GM12801 (cell line): ENCODE data around the gene CCDC88C.

Source experiments
- TF ChIP-seq, protein P1 (sequence below): IDR thresholded peaks from one replicate; pipeline ENCODE4 v1.5.1; 2011; ENCODE audit warnings: control low read depth; ENCODE audit not compliant: insufficient read length; ENCODE audit errors: extremely low read depth

CCDC88C gene

DNA sequence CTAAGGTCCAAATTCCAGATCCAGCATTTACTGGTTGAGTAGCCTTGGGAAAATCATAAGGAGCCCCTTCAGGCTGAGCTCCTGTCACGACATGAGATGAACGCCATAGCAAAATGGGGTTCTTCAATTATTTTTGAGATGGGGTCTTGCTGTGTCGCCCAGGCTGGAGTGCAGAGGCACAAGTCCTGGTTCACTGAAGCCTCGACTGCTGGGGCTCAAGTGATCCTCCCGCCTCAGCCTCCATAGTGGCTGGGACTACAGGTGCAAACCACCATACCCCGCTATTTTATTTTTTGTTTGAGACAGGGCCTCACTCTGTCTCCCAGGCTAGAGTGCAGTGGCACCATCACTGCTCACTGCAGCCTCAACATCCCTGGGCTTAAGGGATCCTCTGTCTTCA, 147.4 kb downstream of the CCDC88C start:
- TF ChIP-seq, protein P1, sequence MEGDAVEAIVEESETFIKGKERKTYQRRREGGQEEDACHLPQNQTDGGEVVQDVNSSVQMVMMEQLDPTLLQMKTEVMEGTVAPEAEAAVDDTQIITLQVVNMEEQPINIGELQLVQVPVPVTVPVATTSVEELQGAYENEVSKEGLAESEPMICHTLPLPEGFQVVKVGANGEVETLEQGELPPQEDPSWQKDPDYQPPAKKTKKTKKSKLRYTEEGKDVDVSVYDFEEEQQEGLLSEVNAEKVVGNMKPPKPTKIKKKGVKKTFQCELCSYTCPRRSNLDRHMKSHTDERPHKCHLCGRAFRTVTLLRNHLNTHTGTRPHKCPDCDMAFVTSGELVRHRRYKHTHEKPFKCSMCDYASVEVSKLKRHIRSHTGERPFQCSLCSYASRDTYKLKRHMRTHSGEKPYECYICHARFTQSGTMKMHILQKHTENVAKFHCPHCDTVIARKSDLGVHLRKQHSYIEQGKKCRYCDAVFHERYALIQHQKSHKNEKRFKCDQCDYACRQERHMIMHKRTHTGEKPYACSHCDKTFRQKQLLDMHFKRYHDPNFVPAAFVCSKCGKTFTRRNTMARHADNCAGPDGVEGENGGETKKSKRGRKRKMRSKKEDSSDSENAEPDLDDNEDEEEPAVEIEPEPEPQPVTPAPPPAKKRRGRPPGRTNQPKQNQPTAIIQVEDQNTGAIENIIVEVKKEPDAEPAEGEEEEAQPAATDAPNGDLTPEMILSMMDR = no peak

DNA sequence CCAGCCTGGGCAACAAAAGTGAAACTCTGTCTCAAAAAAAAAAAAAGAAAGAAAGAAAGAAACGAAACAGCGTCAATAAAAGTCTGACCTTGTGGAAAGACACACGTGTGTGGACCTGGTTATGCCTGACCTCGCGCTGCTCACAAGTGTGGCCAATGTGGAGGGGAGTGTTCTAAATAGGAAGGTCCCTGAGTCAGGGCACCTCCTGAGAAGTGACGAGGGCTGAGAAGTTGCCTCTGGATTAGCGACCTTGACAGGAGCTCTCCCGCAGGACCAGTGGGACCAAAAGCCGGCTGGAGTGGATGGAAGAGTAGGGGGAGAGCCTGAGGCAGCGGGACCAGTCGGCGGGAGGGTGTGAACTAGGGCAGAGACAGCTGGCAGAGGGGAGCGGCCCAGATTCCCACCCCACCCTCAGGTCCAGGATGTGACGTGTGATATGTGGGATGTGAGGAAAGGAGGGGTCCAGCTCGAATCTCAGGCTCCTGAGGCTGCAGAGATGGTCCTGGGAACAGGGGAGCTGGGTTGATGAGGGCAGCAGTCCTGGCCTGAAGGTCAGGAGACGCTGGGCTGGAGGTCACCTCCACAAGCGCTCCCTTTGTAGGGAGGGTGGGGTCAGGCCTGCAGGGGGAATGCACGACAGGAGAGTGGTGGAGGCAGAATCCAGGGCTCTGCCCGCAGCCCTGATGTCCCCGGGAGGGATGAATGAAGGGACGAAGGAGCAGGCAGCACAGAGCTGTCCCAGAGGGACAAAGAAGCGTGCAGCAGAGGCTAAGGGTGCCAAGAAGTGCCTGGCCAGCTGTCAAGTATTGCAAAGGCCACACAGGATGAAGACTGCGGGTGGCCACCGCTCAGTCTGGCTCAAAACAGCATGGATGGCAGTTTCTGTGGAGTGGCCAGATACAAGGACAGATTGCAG, 148.3 kb downstream of the CCDC88C start:
- TF ChIP-seq, protein P1 = no peak

DNA sequence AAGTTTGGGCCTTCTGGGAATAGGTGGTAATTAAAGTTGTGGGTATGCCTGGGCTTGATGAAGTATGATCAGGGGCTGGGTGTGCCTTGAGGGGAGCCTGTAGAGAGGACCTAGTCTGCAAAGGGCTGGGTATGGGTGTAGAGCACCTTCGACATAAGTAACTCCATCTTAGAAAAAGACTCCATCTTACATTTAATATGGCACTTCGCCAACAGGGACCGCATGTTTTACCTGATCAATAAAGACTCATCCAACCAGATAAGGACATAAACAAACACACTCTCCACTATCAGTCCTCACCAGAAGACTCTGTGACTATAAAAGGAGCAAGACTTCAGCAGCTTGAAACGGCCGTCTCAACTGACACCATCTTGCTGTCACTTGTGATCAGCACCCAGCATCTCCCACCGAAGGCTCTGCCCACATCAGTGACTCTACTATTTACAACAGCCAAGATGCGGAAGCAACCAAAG, 149.6 kb downstream of the CCDC88C start:
- TF ChIP-seq, protein P1 = no peak

DNA sequence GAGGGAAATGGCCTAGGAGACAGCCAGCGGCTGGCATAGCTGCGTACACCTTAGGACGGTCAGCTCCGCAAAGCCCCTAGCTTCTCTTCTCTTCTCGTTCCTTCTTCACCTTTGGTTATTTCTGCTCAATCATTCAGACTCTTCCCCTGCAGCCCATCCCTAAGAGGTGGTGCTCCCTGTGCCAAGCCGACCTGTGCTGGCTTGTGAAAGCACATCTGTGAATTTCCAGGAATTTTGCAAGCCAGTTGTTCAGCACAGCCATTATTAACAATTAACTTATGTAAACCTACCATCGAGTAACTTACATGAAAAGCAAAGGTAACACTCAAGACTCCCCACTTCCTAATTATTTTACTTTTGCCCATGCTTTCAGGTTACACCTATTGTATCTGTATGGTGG, 152.2 kb downstream of the CCDC88C start:
- TF ChIP-seq, protein P1 = no peak

DNA sequence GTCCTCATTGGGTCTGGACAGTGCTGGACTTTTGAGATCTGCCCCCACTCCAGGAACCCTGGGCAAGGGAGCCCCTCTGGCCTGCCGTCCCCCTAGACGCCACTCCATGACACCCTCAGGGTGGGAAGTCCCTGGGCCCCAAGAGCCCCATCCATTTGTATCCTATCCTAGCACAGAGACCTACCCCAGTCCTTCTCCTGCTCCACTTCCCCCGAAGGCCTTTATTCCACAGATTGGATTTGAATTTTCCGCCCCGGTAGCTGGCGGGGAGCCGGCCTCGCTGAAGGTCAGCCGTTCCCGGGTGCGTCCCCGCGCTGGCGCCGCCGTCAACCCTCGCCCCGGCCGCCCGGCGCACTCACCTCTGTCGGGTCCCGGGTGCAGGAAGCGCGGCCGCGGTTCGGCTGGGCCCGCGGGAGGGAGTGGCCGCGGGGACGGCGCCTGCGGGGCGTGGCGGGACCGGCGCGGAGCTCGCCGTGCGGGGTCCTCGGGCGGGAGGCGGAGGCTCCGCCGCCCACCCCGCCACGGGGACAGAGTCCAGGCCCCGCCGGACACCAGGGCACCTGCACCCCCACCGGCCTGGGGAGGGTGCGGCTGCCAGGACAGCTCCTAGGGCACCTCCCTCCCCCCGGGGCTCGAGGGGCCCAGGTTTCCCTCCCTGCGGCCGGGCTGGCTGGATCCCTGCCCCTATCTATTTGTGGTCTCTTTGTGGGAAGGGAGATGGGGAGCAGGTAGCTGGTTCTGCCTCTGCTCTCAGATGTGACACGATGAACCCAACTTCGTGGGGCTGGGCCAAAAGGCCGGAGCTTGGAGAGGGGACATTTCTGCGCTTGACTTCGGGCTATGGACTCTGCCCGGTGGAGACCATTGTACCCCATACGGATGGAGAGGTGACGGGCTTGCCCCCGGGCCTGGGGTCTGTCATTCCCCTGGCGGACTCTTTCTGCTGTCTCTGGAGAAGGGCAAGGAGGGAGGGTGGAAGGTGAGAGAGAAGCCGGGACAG, 153.2 kb downstream of the CCDC88C start:
- TF ChIP-seq, protein P1 = no peak

DNA sequence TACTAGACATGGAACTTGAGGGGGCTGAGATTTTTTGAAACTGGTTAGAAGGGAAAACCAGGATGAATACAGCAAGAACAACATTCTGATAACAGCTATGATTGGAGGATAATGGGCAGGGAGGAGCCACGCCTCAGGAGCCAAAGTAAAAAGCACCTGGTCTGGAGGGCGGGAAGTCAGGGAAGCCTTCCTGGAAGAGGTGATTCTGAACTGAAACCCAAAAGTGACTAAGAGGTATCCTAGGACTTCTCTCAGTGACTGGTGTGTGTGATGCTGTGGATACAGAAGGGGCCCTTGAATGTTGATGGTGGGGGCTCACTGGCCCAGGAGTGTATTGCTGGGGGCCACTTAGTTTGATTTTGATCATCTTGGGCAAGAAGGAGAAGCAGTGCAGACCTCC, 154.3 kb downstream of the CCDC88C start:
- TF ChIP-seq, protein P1 = no peak

DNA sequence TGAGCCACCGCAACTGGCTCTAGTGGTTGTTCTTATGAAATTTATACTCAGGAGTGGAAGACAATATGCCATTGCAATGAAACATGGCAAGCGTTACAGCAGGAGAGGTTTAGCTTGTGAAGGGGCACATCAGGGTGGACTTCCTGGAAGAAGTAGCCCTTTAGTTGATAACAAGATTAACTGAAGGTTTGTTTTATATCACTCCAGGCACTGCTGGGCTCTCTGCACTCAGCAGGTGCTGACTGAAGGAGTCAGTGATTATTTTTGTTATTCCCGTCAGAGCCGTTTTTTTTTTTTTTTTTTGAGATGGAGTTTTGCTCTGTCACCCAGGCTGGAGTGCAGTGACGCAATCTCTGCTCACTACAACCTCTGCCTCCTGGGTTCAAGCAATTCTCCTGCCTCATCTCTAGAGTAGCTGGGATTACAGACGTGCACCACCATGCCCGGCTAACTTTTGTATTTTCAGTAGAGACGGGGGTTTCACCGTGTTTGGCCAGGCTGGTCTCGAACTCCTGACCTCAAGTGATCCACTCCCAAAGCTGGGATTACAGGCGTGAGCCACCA, 155.6 kb downstream of the CCDC88C start:
- TF ChIP-seq, protein P1 = no peak
